D341Med (cell line): ENCODE results near the gene TARBP1.

Source experiments
- DNase-seq: peaks from one replicate; pipeline ENCODE4 v3.0.0; 2012; ENCODE audit warnings: low spot score

Gene TARBP1

GRCh38 chr1:234345237-234345636 is 133.7 kb downstream of the TARBP1 start:
- DNase-seq = no peak

- no peak for DNase-seq
These were observed 136.2 kb downstream of the TARBP1 start for GRCh38 chr1:234342774-234343173.
